ENCODE results near the gene IDH3A.

Gene IDH3A

DNA sequence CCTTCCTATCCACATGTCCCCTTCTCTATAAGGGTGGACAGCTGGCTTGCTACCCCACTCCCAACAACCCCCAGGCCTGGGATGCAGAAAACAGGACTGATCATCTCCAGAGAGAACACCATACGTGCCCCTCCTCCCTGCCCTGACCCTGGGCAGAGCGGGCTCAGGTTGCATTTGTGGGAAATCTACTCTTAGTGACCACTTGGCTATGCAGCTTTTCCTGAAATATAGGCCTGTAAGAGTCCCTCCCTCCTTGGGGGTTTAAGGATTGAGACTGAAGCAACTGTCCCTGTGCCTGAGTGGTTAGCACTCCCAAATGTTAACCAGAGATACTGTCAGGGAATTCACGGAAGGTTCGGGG, 45.1 kb upstream of the IDH3A start:
- TF ChIP-seq, protein P1, sequence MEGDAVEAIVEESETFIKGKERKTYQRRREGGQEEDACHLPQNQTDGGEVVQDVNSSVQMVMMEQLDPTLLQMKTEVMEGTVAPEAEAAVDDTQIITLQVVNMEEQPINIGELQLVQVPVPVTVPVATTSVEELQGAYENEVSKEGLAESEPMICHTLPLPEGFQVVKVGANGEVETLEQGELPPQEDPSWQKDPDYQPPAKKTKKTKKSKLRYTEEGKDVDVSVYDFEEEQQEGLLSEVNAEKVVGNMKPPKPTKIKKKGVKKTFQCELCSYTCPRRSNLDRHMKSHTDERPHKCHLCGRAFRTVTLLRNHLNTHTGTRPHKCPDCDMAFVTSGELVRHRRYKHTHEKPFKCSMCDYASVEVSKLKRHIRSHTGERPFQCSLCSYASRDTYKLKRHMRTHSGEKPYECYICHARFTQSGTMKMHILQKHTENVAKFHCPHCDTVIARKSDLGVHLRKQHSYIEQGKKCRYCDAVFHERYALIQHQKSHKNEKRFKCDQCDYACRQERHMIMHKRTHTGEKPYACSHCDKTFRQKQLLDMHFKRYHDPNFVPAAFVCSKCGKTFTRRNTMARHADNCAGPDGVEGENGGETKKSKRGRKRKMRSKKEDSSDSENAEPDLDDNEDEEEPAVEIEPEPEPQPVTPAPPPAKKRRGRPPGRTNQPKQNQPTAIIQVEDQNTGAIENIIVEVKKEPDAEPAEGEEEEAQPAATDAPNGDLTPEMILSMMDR (conservative IDR thresholded peaks at IDR 0.05; ENCODE audit: control insufficient read depth, insufficient read depth, low read depth, low read length), result no peak
- H3K4me3 ChIP-seq (ENCODE audit: control insufficient read depth, low read depth, low read length), result no peak overlapping the region

DNA sequence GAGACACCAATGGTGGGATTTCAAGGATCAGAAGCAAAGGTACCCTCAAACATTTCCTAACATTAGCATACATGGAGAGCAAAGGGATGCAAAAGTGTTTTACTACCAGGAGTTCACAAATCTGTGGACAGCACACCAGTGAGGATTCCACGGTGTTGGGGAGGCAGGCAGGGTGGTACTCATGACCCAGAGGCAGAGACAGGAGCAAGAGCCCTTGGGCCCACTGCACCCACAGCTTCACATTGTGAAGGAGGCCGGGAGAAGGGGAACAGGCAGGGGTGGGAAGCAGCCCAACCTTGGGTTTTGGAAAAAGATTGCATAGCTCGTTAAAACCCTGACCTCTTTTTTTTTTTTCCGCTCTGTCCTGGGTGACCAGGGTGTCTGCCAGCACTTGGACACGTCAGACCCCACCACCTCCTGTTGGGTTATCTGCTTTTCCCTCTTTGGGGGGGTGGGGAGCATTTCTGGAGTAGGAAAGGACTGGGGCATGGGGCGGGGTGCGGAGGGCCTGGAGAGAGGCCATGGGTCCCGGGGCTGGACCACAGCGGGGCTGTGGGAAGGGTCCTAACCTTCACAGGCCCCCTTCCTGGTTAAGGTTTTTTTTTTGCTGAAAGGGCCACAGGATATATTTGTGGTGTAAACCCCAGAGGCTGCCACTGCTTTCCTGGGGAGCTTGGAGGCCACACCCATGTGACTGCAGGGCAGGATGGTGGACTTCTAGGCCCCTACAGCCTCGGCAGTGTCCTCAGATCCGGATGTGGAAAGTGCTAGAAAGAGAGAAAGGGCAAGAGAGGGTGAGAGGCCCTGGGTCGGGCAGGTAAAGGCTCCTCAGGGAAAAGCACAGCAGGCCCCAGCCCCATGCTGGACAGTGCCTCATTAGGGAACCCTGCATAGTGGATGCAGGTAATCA, 44.3 kb upstream of the IDH3A start:
- TF ChIP-seq, protein P1 (conservative IDR thresholded peaks at IDR 0.05; ENCODE audit: control insufficient read depth, insufficient read depth, low read depth, low read length), result no peak
- no peak for DNase-seq (ENCODE audit: low read depth)
- H3K4me3 ChIP-seq (ENCODE audit: control insufficient read depth, low read depth, low read length), result no peak overlapping the region

More for the DNA sequence above, 45.1 kb upstream of the IDH3A start:
- no peak for DNase-seq (ENCODE audit: low read depth)

DNA sequence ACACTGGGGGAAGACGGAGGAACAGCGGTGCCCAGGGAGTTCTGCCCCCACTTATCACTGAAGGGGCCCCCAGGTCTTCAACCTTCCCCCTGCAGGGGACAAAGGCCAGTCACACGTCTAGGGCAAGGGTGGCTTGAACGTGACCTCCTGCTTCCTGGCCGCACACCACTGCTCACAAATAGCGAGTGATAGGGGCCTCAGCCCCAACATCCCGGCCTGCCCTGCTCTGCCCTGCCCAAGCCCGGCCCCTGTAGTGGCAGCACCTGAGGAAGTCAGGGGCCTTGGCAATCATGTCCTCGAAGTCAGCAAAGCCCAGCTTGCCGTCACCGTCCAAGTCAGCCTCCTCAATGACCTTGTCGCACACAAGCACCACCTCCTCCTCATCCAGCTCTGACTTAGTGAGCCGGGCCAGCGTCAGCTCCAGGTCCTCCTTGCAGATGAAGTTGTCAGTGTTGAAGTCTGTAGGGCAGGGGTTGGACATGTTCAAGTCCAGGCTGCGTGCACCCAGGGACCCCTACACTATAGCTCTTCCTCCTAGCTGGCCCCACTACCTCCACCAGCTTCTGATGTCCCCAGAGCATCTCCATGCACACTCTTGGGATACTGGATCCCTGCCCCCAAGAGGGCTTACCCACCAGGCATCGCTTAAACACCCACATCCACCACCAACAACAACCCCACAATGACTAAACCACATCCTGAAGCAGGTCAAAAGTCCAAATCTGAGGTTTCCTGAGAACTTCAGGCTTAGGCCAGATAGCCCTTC, 43.5 kb upstream of the IDH3A start:
- H3K4me3 ChIP-seq (ENCODE audit: control insufficient read depth, low read depth, low read length), result no peak overlapping the region
- peak; percentile 24 for DNase-seq (ENCODE audit: low read depth)
- TF ChIP-seq, protein P1 (conservative IDR thresholded peaks at IDR 0.05; ENCODE audit: control insufficient read depth, insufficient read depth, low read depth, low read length), result no peak

DNA sequence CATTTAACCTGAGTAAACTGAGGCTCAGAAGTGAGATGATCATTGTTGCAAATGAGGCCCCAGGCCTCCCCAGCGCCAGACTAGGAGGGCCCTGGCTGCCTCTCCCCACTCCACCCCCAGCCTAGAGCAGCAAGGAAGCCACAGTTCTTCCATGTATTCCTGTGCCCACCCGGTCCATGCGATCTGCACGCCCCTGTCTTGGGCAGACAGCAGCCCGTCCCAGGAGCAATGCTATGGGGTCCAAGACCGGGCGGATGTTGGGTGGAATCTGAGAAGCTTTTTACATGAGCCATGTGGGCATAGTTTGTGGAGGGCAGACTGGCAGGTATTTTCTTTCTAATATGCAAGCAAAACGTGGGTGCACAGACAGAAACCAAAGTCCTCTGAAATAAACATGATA, 41.7 kb upstream of the IDH3A start:
- no peak for DNase-seq (ENCODE audit: low read depth)
- TF ChIP-seq, protein P1 (conservative IDR thresholded peaks at IDR 0.05; ENCODE audit: control insufficient read depth, insufficient read depth, low read depth, low read length), result no peak
- H3K4me3 ChIP-seq (ENCODE audit: control insufficient read depth, low read depth, low read length), result no peak overlapping the region

DNA sequence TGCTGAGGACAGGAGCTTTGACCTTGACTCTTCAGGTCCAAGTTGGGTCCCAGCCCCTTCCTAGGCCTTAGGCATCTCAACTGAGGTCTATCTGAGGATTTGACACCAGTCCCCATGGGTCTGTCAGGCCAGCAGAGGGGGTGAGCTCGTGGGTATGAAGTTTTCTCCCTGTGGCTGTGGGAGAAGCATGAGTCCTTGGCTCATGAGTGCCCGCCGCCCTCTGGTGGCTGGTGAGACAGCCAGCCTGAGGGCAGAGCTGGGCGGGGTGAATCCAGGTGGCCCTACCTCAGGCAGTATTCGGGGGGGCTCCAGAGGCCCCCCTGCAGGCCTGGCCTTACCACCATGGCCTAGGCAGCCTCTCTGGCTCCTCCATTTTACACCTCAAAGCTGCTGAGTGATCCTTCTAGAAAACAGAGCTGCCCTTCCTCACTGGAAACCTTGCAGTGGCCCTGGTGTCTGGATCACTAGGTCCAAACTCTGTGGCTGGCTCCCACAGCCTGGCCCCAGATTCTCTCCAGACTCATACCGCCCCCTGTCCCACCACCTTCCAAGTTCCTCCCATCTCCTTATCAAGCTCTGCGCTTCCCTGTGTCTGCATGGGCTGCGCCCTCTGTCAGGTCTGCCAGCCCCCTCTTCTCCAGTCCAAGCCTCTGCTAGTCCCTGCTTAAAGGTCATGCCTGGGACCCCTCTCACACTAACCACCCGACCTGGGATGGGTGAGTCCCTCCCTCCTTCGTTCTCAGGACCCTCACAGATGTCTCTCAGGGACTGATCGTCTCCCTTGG, 40.7 kb upstream of the IDH3A start:
- DNase-seq (ENCODE audit: low read depth), result peak; percentile 83
- TF ChIP-seq, protein P1 (conservative IDR thresholded peaks at IDR 0.05; ENCODE audit: control insufficient read depth, insufficient read depth, low read depth, low read length), result peak; percentile 95

DNA sequence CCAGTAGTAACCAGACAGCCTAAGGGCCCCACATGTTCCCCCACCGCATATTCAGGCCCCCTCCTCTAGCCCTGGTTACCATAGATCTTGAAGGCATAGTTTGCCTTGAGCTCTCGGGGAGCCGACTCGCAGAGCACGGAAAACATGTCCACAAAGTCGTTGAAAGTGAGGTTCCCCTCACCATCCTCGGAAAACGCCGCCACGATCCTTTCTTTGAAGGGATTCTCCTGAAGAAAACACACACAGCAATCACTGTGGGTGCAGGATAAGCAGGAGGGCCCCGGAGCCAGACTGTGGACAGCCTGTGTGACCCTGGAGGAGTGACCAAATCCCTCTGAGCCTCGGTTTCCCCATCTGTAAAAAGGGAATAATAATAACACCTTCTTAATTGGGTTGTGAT, 40.0 kb upstream of the IDH3A start:
- H3K4me3 ChIP-seq (ENCODE audit: control insufficient read depth, low read depth, low read length), result no peak overlapping the region
- TF ChIP-seq, protein P1 (conservative IDR thresholded peaks at IDR 0.05; ENCODE audit: control insufficient read depth, insufficient read depth, low read depth, low read length), result no peak
- DNase-seq (ENCODE audit: low read depth), result no peak

More for the DNA sequence above, 40.7 kb upstream of the IDH3A start:
- no peak overlapping the region for H3K4me3 ChIP-seq (ENCODE audit: control insufficient read depth, low read depth, low read length)

All from fibroblast of mammary gland (primary cell).